GM12892 (cell line): ENCODE results near the gene ZNF423.

Source experiments
- POLR2A ChIP-seq: IDR thresholded peaks from 2 replicates; pipeline ENCODE4 v1.6.1; 2011; ENCODE audit warnings: low read depth, low read length, control low read depth
- POLR2AphosphoS5 ChIP-seq: IDR thresholded peaks from 2 replicates; pipeline ENCODE4 v1.6.1; 2011; ENCODE audit warnings: low read depth, low read length, control low read depth
- TAF1 ChIP-seq: IDR thresholded peaks from 2 replicates; pipeline ENCODE4 v1.6.1; 2011; ENCODE audit warnings: low read depth, mild to moderate bottlenecking, control low read depth, low read length, borderline replicate concordance

DNA sequence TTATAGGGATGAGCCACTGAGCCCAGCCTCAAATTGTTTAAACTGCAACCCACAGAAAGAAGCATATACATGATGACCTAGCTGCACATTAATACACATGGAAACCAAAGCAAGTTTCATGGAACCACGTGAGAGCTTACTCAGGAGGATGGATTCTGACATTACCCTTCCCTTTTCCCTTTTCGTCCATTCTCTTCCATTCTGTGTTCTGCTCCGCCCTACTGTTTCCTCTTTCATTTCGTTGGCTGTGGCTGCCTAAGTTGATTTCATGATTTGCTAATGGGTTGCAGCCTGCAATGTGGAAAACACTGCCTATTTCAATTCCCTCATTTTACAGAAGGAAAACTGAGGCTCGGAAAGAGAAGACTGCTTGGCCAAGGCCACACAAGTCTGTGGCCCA, 305.8 kb downstream of the ZNF423 start:
- no peak for TF ChIP-seq POLR2AphosphoS5
- no peak for TF ChIP-seq TAF1
- no peak for TF ChIP-seq POLR2A
